ENCODE results near the gene OR2T10.
"Not testable (repeated sequence)": the region's sequence is repeated elsewhere in the genome, so short reads cannot be mapped to it uniquely, and the experiment has no call there.

Gene OR2T10

GRCh38 chr1:248593226-248593625 is 4.3 kb downstream of the OR2T10 start:
- DNase-seq = no peak

GRCh38 chr1:248592655-248593054 is 4.8 kb downstream of the OR2T10 start:
- no peak for DNase-seq

GRCh38 chr1:248590055-248590454 is 7.4 kb downstream of the OR2T10 start:
- DNase-seq = no peak

DNA sequence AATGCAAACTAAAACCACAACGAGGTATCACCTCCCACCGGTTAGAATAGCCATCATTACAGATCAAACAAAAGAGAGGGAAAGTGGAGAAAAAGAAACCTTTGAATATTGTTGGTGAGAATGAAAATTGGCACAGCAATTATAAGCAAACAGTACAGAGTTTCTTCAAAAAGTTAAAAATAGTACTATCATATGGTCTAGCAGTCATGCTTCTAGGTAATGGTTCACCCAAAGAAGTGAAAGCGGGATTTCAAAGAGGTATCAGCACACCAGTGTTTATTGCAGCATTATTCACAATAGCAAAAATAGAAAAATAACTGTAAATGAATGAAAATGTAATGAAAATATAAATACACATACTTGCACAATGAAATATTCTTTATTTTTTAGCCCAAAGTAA is 8.2 kb downstream of the OR2T10 start:
- DNase-seq = no peak

GRCh38 chr1:248585266-248585665 is 12.2 kb downstream of the OR2T10 start:
- DNase-seq = no peak

- DNase-seq = no peak
These were observed 21.1 kb downstream of the OR2T10 start for GRCh38 chr1:248576260-248576980.

- not testable (repeated sequence) for DNase-seq
These were observed 22.8 kb downstream of the OR2T10 start, which contains the start of gene OR2T34 for GRCh38 chr1:248574657-248575056. Gene OR2T34 (minus strand): TSS chr1:248574757. CDS start chr1:248574757, 0 bp downstream.

GRCh38 chr1:248573856-248574255 is 23.6 kb downstream of the OR2T10 start:
- not testable (repeated sequence) for DNase-seq

DNA sequence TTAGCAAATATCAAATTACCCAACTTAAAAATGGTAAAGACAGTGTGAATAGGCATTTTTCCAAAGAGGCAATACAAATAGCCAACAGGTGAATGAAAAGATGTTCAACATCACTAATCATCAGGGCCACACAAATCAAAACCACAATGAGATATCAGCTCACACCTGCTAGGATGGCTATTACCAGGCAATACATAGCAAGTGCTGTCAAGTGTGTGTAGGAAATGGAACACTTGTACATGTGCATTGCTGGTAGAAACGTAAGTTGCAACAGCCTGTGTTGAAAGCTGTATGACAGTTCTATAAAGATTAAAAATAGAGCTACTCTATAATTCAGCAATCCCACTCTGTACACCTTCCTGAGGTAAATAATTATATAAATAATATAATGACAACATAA is 25.5 kb downstream of the OR2T10 start:
- DNase-seq = not testable (repeated sequence)

DNA sequence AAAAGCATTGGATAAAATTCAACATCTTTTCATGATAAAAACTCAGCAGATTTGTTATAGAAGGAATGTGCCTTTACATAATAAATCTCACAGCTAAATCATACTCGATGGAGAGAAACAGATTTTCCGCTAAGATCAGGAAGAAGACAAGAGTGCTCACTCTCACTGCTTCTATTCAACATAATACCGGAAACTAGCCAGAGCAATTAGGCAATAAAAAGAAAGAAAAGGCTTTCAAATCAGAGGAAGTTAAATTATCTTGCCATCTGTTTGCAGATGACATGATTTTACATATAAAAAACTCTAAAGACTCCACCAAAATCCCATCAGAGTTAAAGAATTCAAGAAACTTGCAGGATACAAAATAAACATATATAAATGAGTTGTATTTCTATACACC is 26.7 kb downstream of the OR2T10 start:
- DNase-seq = not testable (repeated sequence)

DNA sequence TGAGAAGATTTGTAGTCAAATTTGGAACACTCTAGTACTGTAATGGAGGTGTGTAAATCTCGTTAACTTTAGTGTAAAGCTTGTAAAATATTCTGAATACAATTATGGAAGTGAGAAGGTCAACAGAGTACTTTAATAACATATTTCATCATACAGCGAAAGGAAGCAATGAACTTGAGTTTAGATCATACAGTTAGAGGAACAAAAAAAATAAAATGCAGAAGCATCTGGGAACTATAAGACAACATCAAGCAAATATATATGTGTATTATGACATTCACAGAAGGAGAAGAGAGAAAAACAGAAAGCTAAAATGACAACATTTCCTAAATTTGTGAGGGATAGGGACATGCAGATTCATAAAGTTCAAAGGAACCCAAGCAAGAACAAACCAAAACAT is 28.5 kb downstream of the OR2T10 start:
- not testable (repeated sequence) for DNase-seq

GRCh38 chr1:248565530-248566373 is 31.7 kb downstream of the OR2T10 start:
- not testable (repeated sequence) for DNase-seq

- DNase-seq = not testable (repeated sequence)
These were observed 34.8 kb downstream of the OR2T10 start, which contains the start of gene OR2T29 for GRCh38 chr1:248562672-248563071. Gene OR2T29 (minus strand): TSS chr1:248562772. CDS start chr1:248559491, 3,281 bp downstream.

DNA sequence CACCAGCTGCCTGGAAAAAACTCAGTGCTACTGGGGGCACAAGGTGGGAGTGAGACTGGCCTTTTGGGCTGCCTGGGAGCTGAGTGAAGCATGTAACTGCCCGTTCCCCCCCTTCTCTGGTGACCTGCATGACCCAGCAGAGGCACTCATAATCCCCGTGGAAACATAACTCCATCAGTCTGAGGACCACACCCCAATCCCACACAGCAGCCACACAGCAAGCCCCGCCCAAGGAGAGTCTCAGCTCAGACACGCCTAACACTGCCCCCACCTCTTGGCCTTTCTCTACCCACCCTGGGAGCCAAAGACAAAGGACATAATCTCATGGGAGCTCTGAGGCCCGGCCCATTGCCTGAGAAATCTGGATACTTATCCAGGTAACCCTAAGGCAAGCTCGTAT is 46.5 kb downstream of the OR2T10 start:
- not testable (repeated sequence) for DNase-seq

DNA sequence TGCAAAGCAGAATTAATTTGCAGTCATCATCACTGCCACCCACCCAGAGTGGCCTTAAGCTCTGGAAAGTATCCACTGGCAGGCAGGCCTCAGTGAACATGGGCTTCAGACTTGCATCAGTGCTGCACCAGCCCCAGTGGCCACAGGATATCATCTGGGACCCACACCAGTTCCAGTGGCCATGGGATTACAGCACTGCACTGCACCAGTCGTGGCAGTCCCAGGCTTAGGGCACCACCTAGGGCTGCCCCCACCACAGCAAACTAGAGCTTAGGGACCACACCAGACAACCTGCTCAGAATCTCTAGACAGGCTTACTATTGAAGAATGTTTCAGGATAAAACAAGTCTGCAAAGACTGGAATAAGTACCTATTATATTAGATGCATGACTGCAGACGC is 50.1 kb downstream of the OR2T10 start:
- DNase-seq = not testable (repeated sequence)
